Upper lobe of left lung (tissue), 6 donors: ENCODE results near the gene CBFA2T3. TPM values are rescaled to one million over a fixed set of nuclear protein-coding genes. Genes with fewer than 3 reads are reported as not detected.

Experiments used
- ATAC-seq, 2 donors: fragments of 200-7000 bp; cut with Tn5 transposase; one replicate each; pipeline ENCODE4 v1.9.1; 2022; ENCODE audit warnings: mild to moderate bottlenecking in 2 of 2, moderate library complexity in 2 of 2; ENCODE audit not compliant: low FRiP score in 2 of 2
- DNase-seq, 2 donors: peaks; one replicate each; pipeline ENCODE4 v3.0.0-alpha.2; 2019 to 2020
- H3K27ac ChIP-seq, 4 donors: fragments of 200-600 bp; sonication (generic); one replicate each; pipeline ENCODE4 v1.5.1; 2016 to 2019
- H3K27me3 ChIP-seq, 4 donors: fragments of 200-600 bp; sonication (generic); one replicate each; pipeline ENCODE4 v1.5.1; 2017 to 2019
- H3K36me3 ChIP-seq, 4 donors: fragments of 200-600 bp; sonication (generic); one replicate each; pipeline ENCODE4 v1.5.1; 2016 to 2019
- H3K4me1 ChIP-seq, 4 donors: fragments of 200-600 bp; sonication (generic); one replicate each; pipeline ENCODE4 v1.5.1; 2018 to 2019
- H3K4me3 ChIP-seq, 4 donors: fragments of 200-600 bp; sonication (generic); one replicate each; pipeline ENCODE4 v1.5.1; 2017 to 2019; ENCODE audit warnings: mild to moderate bottlenecking in 2 of 4, moderate library complexity in 1 of 4
- H3K9me3 ChIP-seq, 4 donors: fragments of 200-600 bp; sonication (generic); one replicate each; pipeline ENCODE4 v1.5.1; 2018 to 2019
- CTCF ChIP-seq, 6 experiments: fragments of 450-650 bp in 4 of 6; fragments of 200-600 bp in 2 of 6; sonication (generic) in 2 of 6; IDR thresholded peaks; one replicate each; pipeline ENCODE4 v1.5.1; 2016 to 2019; ENCODE audit warnings: antibody characterized with exemption in 6 of 6
- EP300 ChIP-seq, 4 donors: sonication (generic); formaldehyde crosslinking; IDR thresholded peaks; one replicate each; pipeline ENCODE4 v1.5.1; 2017; ENCODE audit warnings: antibody characterized with exemption in 4 of 4, control low read depth in 2 of 4
- POLR2A ChIP-seq, 4 donors: fragments of 450-650 bp; IDR thresholded peaks; one replicate each; pipeline ENCODE4 v1.5.1; 2016 to 2017; ENCODE audit warnings: antibody characterized with exemption in 4 of 4, mild to moderate bottlenecking in 2 of 4
- POLR2AphosphoS5 ChIP-seq, 2 donors: sonication (generic); formaldehyde crosslinking; IDR thresholded peaks; one replicate each; pipeline ENCODE4 v1.5.1; 2017; ENCODE audit warnings: antibody characterized with exemption in 2 of 2
- WGBS, 2 donors: methylation state at CpG; one replicate each; pipeline ENCODE4 v1.1.5; 2017 to 2018; 5-methylcytosine and 5-hydroxymethylcytosine counted together
- total RNA-seq, 6 donors: library from RNA; depleted of rRNA in 4 of 6; stranded (reverse); fragments of >200 nt in 4 of 6; gene quantifications; one replicate each; pipeline versions ENCODE4 v1.1.0 to v1.2.1, GENCODE V29; 2016 to 2021
- donor health status: DM: no; HTN: no; CAD: no; lungs with moderate emphysema.
- donor health status: DM: no; HTN: yes; CAD: no; lungs with severe emphysema.

The CBFA2T3 gene
- total RNA-seq, 6 donors from 2014 or later: 2.7 to 33.5 (median 15.2) TPM

- peak in 1 of 2 donors; percentile 5 for ATAC-seq
- no peaks in the 10 kb centered on the region for H3K27me3 ChIP-seq
- TF ChIP-seq POLR2A (IDR thresholded peaks at IDR 0.05) (no peak), CTCF (IDR thresholded peaks at IDR 0.05) (no peak), EP300 (IDR thresholded peaks at IDR 0.05) (no peak), POLR2AphosphoS5 (IDR thresholded peaks at IDR 0.05) (no peak)
- H3K4me3 ChIP-seq: no peak overlapping the region
- H3K4me1 ChIP-seq: peaks cover 0 to 8% (median 3%) of the 10 kb centered on the region in 4 donors
- 55 to 70% methylated on average over 4 to 11 of the region's 11 CpGs for WGBS, 2 donors
- no peaks in the 10 kb centered on the region for H3K9me3 ChIP-seq
- H3K36me3 ChIP-seq: no peaks in the 10 kb centered on the region
- peak in 1 of 2 donors; percentile 61 for DNase-seq
- H3K27ac ChIP-seq: no peak overlapping the region
Observed at GRCh38 chr16:88983165-88983564, 6.2 kb upstream of the CBFA2T3 start.

GRCh38 chr16:88982286-88983084, 5.5 kb upstream of the CBFA2T3 start:
- H3K4me3 ChIP-seq: no peak overlapping the region
- TF ChIP-seq POLR2AphosphoS5 (IDR thresholded peaks at IDR 0.05) (no peak), EP300 (IDR thresholded peaks at IDR 0.05) (no peak), POLR2A (IDR thresholded peaks at IDR 0.05) (no peak), CTCF (IDR thresholded peaks at IDR 0.05) (no peak)
- 65 to 72% methylated on average over 14 to 24 of the region's 25 CpGs for WGBS, 2 donors
- ATAC-seq (no peak), DNase-seq (peak in 1 of 2 donors; percentile 59)
- no peaks in the 10 kb centered on the region for H3K27me3 ChIP-seq
- H3K4me1 ChIP-seq: peaks cover 3 to 14% (median 7%) of the 10 kb centered on the region in 4 donors
- H3K36me3 ChIP-seq: no peaks in the 10 kb centered on the region
- H3K9me3 ChIP-seq: no peaks in the 10 kb centered on the region
- no peak overlapping the region for H3K27ac ChIP-seq

GRCh38 chr16:88979353-88980015, 2.5 kb upstream of the CBFA2T3 start:
- WGBS, 2 donors: 70 to 71% methylated on average over 3 of the region's 3 CpGs

GRCh38 chr16:88978608-88979346, 1.8 kb upstream of the CBFA2T3 start:
- Histone ChIP-seq H3K27me3 (no peaks in the 10 kb centered on the region), H3K27ac (no peak overlapping the region), H3K9me3 (no peaks in the 10 kb centered on the region), H3K4me1 (peaks cover 18 to 34% (median 26%) of the 10 kb centered on the region in 4 donors), H3K36me3 (no peaks in the 10 kb centered on the region), H3K4me3 (no peak overlapping the region)
- 49 to 63% methylated on average over 9 to 18 of the region's 21 CpGs for WGBS, 2 donors
- ATAC-seq: no peak
- DNase-seq: peak in 1 of 2 donors; percentile 72
- TF ChIP-seq POLR2A (IDR thresholded peaks at IDR 0.05) (no peak), EP300 (IDR thresholded peaks at IDR 0.05) (no peak), POLR2AphosphoS5 (IDR thresholded peaks at IDR 0.05) (no peak), CTCF (IDR thresholded peaks at IDR 0.05) (no peak)

More at GRCh38 chr16:88979353-88980015, 2.5 kb upstream of the CBFA2T3 start:
- Histone ChIP-seq H3K27ac (no peak overlapping the region), H3K36me3 (no peaks in the 10 kb centered on the region), H3K4me1 (peaks cover 18 to 34% (median 26%) of the 10 kb centered on the region in 4 donors), H3K9me3 (no peaks in the 10 kb centered on the region), H3K27me3 (no peaks in the 10 kb centered on the region), H3K4me3 (no peak overlapping the region)
- TF ChIP-seq EP300 (IDR thresholded peaks at IDR 0.05) (no peak), CTCF (IDR thresholded peaks at IDR 0.05) (no peak)
- DNase-seq: no peak
- ATAC-seq: no peak
